IMR-90 (cell line): ENCODE data around the gene CLASP1. TPM values are rescaled to one million over a fixed set of nuclear protein-coding genes. Genes with fewer than 3 reads are reported as not detected.

Experiments used
- ATAC-seq: fragments of 200-7000 bp; cut with Tn5 transposase; 2 replicates; pipeline ENCODE4 v1.9.1; 2020; ENCODE audit warnings: low read depth, mild to moderate bottlenecking, moderate library complexity
- BruUV-seq: library from RNA; stranded (reverse); fragments of 400-500 nt; replicated peaks from 2 replicates; lab custom pipeline; 2021; lab: Mats Ljungman, UMichigan
- CTCF ChIA-PET: fragments of 300-600 bp; formaldehyde crosslinking; extraction: SDS; loops from one replicate; lab custom pipeline; 2021; ENCODE audit warnings: antibody characterized with exemption; lab: Yijun Ruan, JAX
- POLR2A ChIA-PET: fragments of 300-600 bp; sonication (Branson Sonifier 250); formaldehyde crosslinking; loops from one replicate; lab custom pipeline; 2022; ENCODE audit warnings: antibody characterized with exemption; ENCODE audit not compliant: unreplicated experiment; lab: Charles Lee
- DNase-seq: peaks from one replicate; pipeline ENCODE4 v3.0.0; 2013
- H2AFZ ChIP-seq: replicated peaks from 2 replicates; pipeline ENCODE3; 2013; ENCODE audit warnings: low read length, mild to moderate bottlenecking; ENCODE audit not compliant: poor library complexity
- H2AK5ac ChIP-seq: 2 replicates; pipeline ENCODE4 v1.6.1; 2013; ENCODE audit warnings: low read depth, low read length, inconsistent platforms
- H2AK9ac ChIP-seq: replicated peaks from 2 replicates; pipeline ENCODE3; 2013; ENCODE audit warnings: mild to moderate bottlenecking, low read depth, low read length, moderate library complexity; ENCODE audit not compliant: poor library complexity
- H2BK120ac ChIP-seq: 2 replicates; pipeline ENCODE4 v1.6.1; 2013; ENCODE audit warnings: low read depth, low read length, inconsistent platforms
- H2BK15ac ChIP-seq: 3 replicates; pipeline ENCODE4 v1.6.1; 2013; ENCODE audit warnings: low read depth, low read length, inconsistent platforms
- H2BK20ac ChIP-seq: 2 replicates; pipeline ENCODE4 v1.6.1; 2013; ENCODE audit warnings: low read depth, mild to moderate bottlenecking, inconsistent platforms, low read length, moderate library complexity
- H2BK5ac ChIP-seq: 2 replicates; pipeline ENCODE4 v1.6.1; 2013; ENCODE audit warnings: mild to moderate bottlenecking, low read depth, low read length, inconsistent platforms; ENCODE audit not compliant: poor library complexity, severe bottlenecking
- H3K14ac ChIP-seq: replicated peaks from 2 replicates; pipeline ENCODE4 v1.6.1; 2013; ENCODE audit warnings: low read depth, low read length, inconsistent platforms
- H3K18ac ChIP-seq: 2 replicates; pipeline ENCODE4 v1.6.1; 2013; ENCODE audit warnings: low read depth, low read length, control low read depth
- H3K23ac ChIP-seq: 2 replicates; pipeline ENCODE4 v1.6.1; 2013; ENCODE audit warnings: low read depth, low read length, inconsistent platforms
- H3K27ac ChIP-seq: 2 replicates; pipeline ENCODE4 v1.5.1; 2013; ENCODE audit warnings: mild to moderate bottlenecking, control low read depth, low read length; ENCODE audit not compliant: insufficient read depth
- H3K27me3 ChIP-seq: 2 replicates; pipeline ENCODE4 v1.6.1; 2013; ENCODE audit warnings: low read length; ENCODE audit not compliant: control insufficient read depth, insufficient read depth
- H3K36me3 ChIP-seq: 2 replicates; pipeline ENCODE4 v1.6.1; 2013; ENCODE audit warnings: low read length, mixed read lengths; ENCODE audit not compliant: control insufficient read depth, insufficient read depth
- H3K4ac ChIP-seq: 2 replicates; pipeline ENCODE4 v1.6.1; 2013; ENCODE audit warnings: low read depth, low read length, inconsistent platforms
- H3K4me1 ChIP-seq: 2 replicates; pipeline ENCODE4 v1.6.1; 2013; ENCODE audit warnings: low read length, mixed read lengths; ENCODE audit not compliant: control insufficient read depth, insufficient read depth
- H3K4me2 ChIP-seq: 2 replicates; pipeline ENCODE4 v1.6.1; 2013; ENCODE audit warnings: low read depth, mild to moderate bottlenecking, control low read depth, low read length, moderate library complexity
- H3K4me3 ChIP-seq: 2 replicates; pipeline ENCODE4 v1.5.1; 2013; ENCODE audit warnings: low read depth, mild to moderate bottlenecking, control low read depth, low read length, moderate library complexity; ENCODE audit not compliant: insufficient read depth
- H3K56ac ChIP-seq: 2 replicates; pipeline ENCODE4 v1.6.1; 2013; ENCODE audit warnings: low read length, inconsistent platforms; ENCODE audit not compliant: insufficient read depth; ENCODE audit errors: extremely low read depth
- H3K79me1 ChIP-seq, 2 experiments: 2 replicates each; pipeline ENCODE4 v1.6.1; 2013; ENCODE audit warnings: low read length in 2 of 2, inconsistent platforms in 1 of 2, low read depth in 1 of 2
- H3K9ac ChIP-seq: 2 replicates; pipeline ENCODE4 v1.6.1; 2013; ENCODE audit warnings: low read depth, low read length, control low read depth
- H3K9me1 ChIP-seq: 2 replicates; pipeline ENCODE4 v1.6.1; 2013; ENCODE audit warnings: low read length, inconsistent platforms; ENCODE audit not compliant: insufficient read depth
- H3K9me3 ChIP-seq: 2 replicates; pipeline ENCODE4 v1.6.1; 2013; ENCODE audit warnings: low read length; ENCODE audit not compliant: control insufficient read depth, insufficient read depth
- H4K20me1 ChIP-seq: 2 replicates; pipeline ENCODE4 v1.6.1; 2013; ENCODE audit warnings: low read length, inconsistent platforms; ENCODE audit not compliant: insufficient read depth
- H4K5ac ChIP-seq: 2 replicates; pipeline ENCODE4 v1.6.1; 2013; ENCODE audit warnings: mild to moderate bottlenecking, low read depth, low read length, control low read depth
- H4K8ac ChIP-seq, 2 experiments: 2 replicates each; pipeline ENCODE4 v1.6.1; 2013; ENCODE audit warnings: low read depth in 2 of 2, low read length in 2 of 2, control low read depth in 1 of 2, inconsistent platforms in 1 of 2
- H4K91ac ChIP-seq: 2 replicates; pipeline ENCODE4 v1.6.1; 2013; ENCODE audit warnings: low read depth, low read length, inconsistent platforms; ENCODE audit not compliant: insufficient read depth
- BHLHE40 ChIP-seq: fragments of 150-350 bp; IDR thresholded peaks from 2 replicates; pipeline ENCODE4 v1.6.1; 2016; ENCODE audit warnings: mild to moderate bottlenecking, low read depth, low read length
- CEBPB ChIP-seq: IDR thresholded peaks from 2 replicates; pipeline ENCODE4 v1.6.1; 2012; ENCODE audit warnings: low read depth, low read length, improper control_type of control experiment
- CHD1 ChIP-seq: IDR thresholded peaks from 2 replicates; pipeline ENCODE4 v1.6.1; 2012; ENCODE audit warnings: low read depth, low read length, improper control_type of control experiment
- CTCF ChIP-seq: conservative IDR thresholded peaks from 2 replicates; pipeline ENCODE4 v1.5.1; 2012; ENCODE audit warnings: mild to moderate bottlenecking, low read depth, low read length, improper control_type of control experiment
- FOS ChIP-seq: fragments of 150-350 bp; IDR thresholded peaks from 2 replicates; pipeline ENCODE4 v1.6.1; 2016; ENCODE audit warnings: low read depth, low read length
- MAFK ChIP-seq: IDR thresholded peaks from 2 replicates; pipeline ENCODE4 v1.6.1; 2012; ENCODE audit warnings: low read depth, low read length, improper control_type of control experiment
- MAZ ChIP-seq: IDR thresholded peaks from 2 replicates; pipeline ENCODE4 v1.6.1; 2012; ENCODE audit warnings: low read depth, mild to moderate bottlenecking, low read length, improper control_type of control experiment, moderate library complexity, borderline replicate concordance
- MXI1 ChIP-seq: IDR thresholded peaks from 2 replicates; pipeline ENCODE4 v1.6.1; 2012; ENCODE audit warnings: low read depth, mild to moderate bottlenecking, low read length, moderate library complexity, borderline replicate concordance
- NFE2L2 ChIP-seq: fragments of 150-350 bp; IDR thresholded peaks from 2 replicates; pipeline ENCODE4 v1.6.1; 2016; ENCODE audit warnings: low read depth, mild to moderate bottlenecking, low read length
- POLR2A ChIP-seq: IDR thresholded peaks from 2 replicates; pipeline ENCODE4 v1.6.1; 2012; ENCODE audit warnings: mild to moderate bottlenecking, low read depth, low read length
- RAD21 ChIP-seq: IDR thresholded peaks from 2 replicates; pipeline ENCODE4 v1.6.1; 2012; ENCODE audit warnings: low read length, improper control_type of control experiment
- RCOR1 ChIP-seq: IDR thresholded peaks from 2 replicates; pipeline ENCODE4 v1.6.1; 2012; ENCODE audit warnings: mild to moderate bottlenecking, low read length, improper control_type of control experiment; ENCODE audit not compliant: insufficient replicate concordance
- SMC3 ChIP-seq: fragments of 150-350 bp; IDR thresholded peaks from 2 replicates; pipeline ENCODE4 v1.6.1; 2016; ENCODE audit warnings: low read depth, mild to moderate bottlenecking, antibody characterized with exemption, low read length, moderate library complexity
- USF2 ChIP-seq: fragments of 150-350 bp; IDR thresholded peaks from 2 replicates; pipeline ENCODE4 v1.6.1; 2017; ENCODE audit warnings: mild to moderate bottlenecking, antibody characterized with exemption, low read length, low read depth
- WGBS, 2 experiments: methylation state at CpG; one replicate each; pipeline versions ENCODE4 v1.1.5 to v1.1.7; 2013; ENCODE audit warnings: missing lambda C conversion rate in 2 of 2; ENCODE audit not compliant: insufficient read length in 1 of 2; ENCODE audit errors: extremely low coverage in 2 of 2; 5-methylcytosine and 5-hydroxymethylcytosine counted together
- dilution Hi-C: fragments of 300-500 bp; cut with HindIII; formaldehyde crosslinking; loops from one replicate; pipeline ENCODE4 v1.14.3; 2018; ENCODE audit warnings: low sequenced_read_pairs; ENCODE audit not compliant: unreplicated experiment
- in situ Hi-C: fragments of 300-500 bp; cut with MboI; formaldehyde crosslinking; loops from 3 replicates; pipeline ENCODE4 v1.14.3; 2019; ENCODE audit warnings: low sequenced_read_pairs, inconsistent platforms, mixed read lengths
- intact Hi-C: fragments of 100-400 bp; cut with micrococcal nuclease; formaldehyde crosslinking; loops from 2 replicates; pipeline ENCODE4 v1.10.0; 2022
- polyA plus RNA-seq, 3 experiments: library from polyadenylated mRNA; depleted of rRNA; stranded (reverse); fragments of >200 nt; gene quantifications; 2 replicates each; pipeline ENCODE4 v1.2.3, GENCODE V29; 2012; ENCODE audit warnings: low replicate concordance in 1 of 3
- total RNA-seq: library from RNA; depleted of rRNA; stranded (reverse); fragments of >200 nt; gene quantifications from 2 replicates; pipeline ENCODE4 v1.2.3, GENCODE V29; 2012
- TF ChIP-seq, protein P1 (sequence below): fragments of 150-350 bp; IDR thresholded peaks from 2 replicates; pipeline ENCODE4 v1.6.1; 2016; ENCODE audit warnings: low read depth, mild to moderate bottlenecking, low read length, moderate library complexity, borderline replicate concordance

The CLASP1 gene
- total and polyA plus RNA-seq, 2 of the 4 experiments (the other 2 are of a cell fraction), result 12.3 to 33.7 TPM

GRCh38 chr2:121547646-121548045 lies 101.6 kb downstream of the CLASP1 start:
- ChIA-PET POLR2A (no interaction called here), CTCF (interaction anchor here (1.2 kb wide), 1 partner anchor 12 kb away, joined by 3 read pairs; no protein-coding TSS in a partner anchor)
- in situ Hi-C loops, result loop anchor here (25.0 kb wide), 1 partner anchor 460 kb away; no protein-coding TSS in a partner anchor
- DNase-seq (no peak), ATAC-seq (no peak)
- H3K9me3 ChIP-seq, result no peaks in the 10 kb centered on the region
- intact Hi-C loops, result no loop called here
- no CpG with 5 or more reads among the region's 5 CpGs for WGBS, 2 experiments
- H2BK20ac ChIP-seq, result no peak overlapping the region
- H2BK120ac ChIP-seq, result no peak overlapping the region
- H3K36me3 ChIP-seq, result no peaks in the 10 kb centered on the region
- H4K8ac ChIP-seq, result no peak overlapping the region
- H3K9me1 ChIP-seq, result no peaks in the 10 kb centered on the region; the same call in 1 of the 2 replicates
- H3K9ac ChIP-seq, result no peak overlapping the region
- H3K4me3 ChIP-seq, result no peak overlapping the region
- H3K27me3 ChIP-seq, result no peaks in the 10 kb centered on the region
- H3K27ac ChIP-seq, result no peak overlapping the region
- H3K56ac ChIP-seq, result no peak overlapping the region
- H2AFZ ChIP-seq, result no peak overlapping the region
- peaks cover 26 to 65% of the 10 kb centered on the region in 2 experiments for H3K79me1 ChIP-seq
- H3K4me2 ChIP-seq, result no peak overlapping the region
- no peak overlapping the region for H4K91ac ChIP-seq
- no TSS peak for BruUV-seq
- H2BK5ac ChIP-seq, result no peak overlapping the region
- H4K20me1 ChIP-seq, result peaks cover 45% of the 10 kb centered on the region
- no peak overlapping the region for H3K23ac ChIP-seq
- peaks cover 6% of the 10 kb centered on the region for H3K4me1 ChIP-seq
- dilution Hi-C loops, result no loop called here
- H3K4ac ChIP-seq, result no peak overlapping the region
- H2BK15ac ChIP-seq, result no peak overlapping the region
- TF ChIP-seq FOS (no peak), POLR2A (no peak), MXI1 (no peak), RCOR1 (no peak), CEBPB (no peak), MAFK (no peak), CTCF (no peak), MAZ (no peak), SMC3 (no peak), USF2 (no peak), NFE2L2 (no peak), RAD21 (no peak), BHLHE40 (no peak), CHD1 (no peak)
- TF ChIP-seq, protein P1, sequence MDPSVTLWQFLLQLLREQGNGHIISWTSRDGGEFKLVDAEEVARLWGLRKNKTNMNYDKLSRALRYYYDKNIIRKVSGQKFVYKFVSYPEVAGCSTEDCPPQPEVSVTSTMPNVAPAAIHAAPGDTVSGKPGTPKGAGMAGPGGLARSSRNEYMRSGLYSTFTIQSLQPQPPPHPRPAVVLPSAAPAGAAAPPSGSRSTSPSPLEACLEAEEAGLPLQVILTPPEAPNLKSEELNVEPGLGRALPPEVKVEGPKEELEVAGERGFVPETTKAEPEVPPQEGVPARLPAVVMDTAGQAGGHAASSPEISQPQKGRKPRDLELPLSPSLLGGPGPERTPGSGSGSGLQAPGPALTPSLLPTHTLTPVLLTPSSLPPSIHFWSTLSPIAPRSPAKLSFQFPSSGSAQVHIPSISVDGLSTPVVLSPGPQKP, result no peak
- no peak overlapping the region for H3K18ac ChIP-seq
- no peak overlapping the region for H4K5ac ChIP-seq
- H2AK9ac ChIP-seq, result no peak overlapping the region
- H3K14ac ChIP-seq, result no peak overlapping the region
- no peak overlapping the region for H2AK5ac ChIP-seq
